CD4-positive, alpha-beta T cell treated with Interleukin-21 for 1 hour (primary cell): ENCODE results near the gene STIM2.
"Not testable (repeated sequence)": the region's sequence is repeated elsewhere in the genome, so short reads cannot be mapped to it uniquely, and the experiment has no call there.

ENCODE experiments used
- DNase-seq: peaks from one replicate; pipeline ENCODE4 v3.0.0-alpha.2; 2020

Gene STIM2

GRCh38 chr4:26860157-26860921, at the start of gene STIM2:
Gene STIM2, plus strand, starts transcription at chr4:26860841.
- DNase-seq: peak; percentile 99

DNA sequence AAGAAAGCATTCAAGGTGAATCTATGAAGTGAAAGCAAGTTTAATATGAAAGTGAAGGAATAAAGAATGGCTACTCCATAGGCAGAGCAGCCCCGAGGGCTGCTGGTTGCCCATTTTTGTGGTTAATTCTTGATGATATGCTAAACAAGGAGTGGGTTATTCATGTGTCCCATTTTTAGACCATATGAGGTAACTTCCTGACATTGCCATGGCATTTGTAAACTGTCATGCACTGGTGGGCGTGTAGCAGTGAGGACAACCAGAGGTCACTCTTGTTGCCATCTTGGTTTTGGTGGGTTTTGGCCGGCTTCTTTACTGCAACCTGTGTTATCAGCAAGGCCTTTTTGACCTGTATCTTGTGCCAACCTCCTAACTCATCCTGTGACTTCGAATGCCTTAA, 49.1 kb upstream of the STIM2 start:
- DNase-seq: not testable (repeated sequence)

DNA sequence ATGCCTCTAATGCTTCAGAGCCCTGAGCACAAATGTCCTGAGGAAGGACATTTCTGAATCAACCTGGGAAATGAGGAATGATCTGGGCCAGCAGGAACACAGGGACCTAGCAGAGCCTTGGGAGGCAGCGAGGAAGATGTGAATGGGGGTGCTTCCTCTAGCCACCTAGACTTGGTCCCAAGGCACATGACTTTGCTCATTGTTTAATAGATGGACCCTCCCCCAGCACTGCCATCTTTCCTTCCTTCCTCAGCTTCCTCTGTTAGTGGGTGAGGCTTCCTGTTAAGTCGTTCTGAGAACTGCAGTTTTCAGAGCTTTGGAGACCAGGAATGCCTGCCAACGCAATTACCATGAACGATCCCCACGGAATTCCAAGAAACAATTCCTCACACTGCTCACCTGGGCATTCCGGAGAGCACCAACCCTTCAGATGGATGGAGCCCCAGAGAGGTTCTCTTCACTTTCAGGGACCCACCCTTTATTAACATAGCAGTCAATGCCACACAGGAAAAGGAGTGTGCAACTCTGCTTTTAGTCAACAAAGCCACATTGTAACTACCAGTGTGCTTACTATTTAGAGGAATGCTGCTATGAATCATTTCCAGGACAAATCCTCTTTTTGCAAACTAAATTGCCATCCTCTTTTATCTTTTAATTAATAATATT, 48.5 kb upstream of the STIM2 start:
- peak; percentile 21 for DNase-seq

DNA sequence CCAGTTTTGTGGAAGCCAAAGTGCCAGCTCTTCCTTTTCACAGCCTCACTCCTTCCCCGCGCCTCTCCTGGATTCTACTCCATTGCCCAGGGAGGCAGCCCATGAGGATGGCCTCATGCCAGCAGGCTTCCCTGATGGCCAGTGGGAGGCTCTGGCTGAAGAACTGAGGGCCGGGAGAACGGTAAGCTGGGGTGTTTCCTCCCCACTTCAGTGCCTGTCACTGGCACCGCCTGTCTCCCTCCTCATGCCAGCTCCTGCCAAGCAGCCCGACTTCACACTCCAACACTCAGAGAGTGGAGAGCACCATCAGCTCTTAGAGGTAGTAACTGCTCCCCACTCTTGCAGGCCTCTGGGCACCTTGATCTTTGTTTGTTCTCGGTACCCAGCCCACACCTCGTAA, 46.9 kb upstream of the STIM2 start:
- DNase-seq: no peak

DNA sequence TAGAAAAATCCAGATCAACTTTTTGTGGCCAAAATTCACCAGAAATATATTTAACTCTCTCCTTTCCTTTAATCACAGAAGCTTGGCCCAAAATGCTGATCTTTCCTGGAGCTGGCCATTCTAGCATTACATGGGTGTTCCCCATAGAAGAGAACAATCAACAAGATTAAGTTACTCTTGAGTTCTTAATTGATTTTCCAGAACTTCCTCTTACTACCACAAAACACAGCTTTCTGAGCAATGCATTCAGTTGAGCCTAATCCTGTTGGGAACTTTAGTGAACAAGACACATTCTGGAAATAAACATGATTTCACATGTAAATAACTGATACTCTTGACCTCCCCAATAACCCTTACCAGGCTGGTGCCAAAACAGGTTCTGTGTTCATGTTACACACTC, 45.4 kb upstream of the STIM2 start:
- no peak for DNase-seq

- no peak for DNase-seq
Observed at GRCh38 chr4:26815706-26816105, 44.9 kb upstream of the STIM2 start.

DNA sequence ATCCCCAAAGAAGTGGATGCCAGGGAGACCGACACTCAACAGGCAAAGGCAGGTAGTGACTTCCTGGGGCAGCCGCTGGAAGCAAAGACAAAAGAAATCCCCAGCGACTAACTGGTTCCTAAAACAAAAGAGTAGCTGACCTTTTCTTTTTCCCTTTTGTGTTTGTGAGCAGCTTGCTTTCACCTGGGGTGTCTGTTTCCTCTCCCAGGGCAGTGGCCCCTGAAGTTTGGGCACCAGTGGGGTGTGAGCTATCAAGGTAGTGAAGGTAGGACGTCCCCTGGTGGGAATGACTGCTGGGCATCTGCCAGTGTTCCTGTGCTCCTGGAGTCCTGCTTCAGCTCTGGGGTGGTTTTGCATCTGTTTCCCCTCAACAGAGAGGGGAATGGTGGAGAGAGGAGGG, 41.6 kb upstream of the STIM2 start:
- DNase-seq: no peak

DNA sequence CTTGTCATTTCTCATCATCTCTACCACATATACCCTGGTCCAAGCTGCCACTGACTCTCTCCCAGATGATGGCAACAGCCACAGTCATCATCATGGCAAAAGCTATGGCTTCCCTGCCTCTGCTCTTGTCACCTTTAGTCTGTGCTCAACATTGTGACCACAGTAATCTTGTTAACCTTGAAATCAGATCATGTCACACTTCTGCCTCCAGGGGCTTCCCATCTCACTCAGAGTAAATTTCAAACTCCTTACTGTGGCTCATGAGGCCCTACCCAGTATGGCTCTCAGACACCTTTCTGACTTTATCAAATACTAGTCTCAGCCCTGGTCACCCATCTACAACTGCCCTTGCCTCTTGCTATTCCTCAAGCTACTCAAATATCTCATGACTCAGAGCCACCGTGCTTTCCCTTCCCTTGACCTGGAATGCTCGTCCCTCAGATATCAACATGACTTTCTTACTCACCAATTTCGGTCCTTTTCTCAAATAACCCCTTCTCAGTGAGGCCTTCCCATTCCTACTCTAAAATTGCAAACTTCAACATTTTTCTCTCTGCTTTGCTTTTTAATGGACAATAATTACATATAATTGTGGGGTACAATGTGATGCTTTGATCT, 41.1 kb upstream of the STIM2 start:
- no peak for DNase-seq

- no peak for DNase-seq
Observed at GRCh38 chr4:26820346-26820745, 40.3 kb upstream of the STIM2 start.

DNA sequence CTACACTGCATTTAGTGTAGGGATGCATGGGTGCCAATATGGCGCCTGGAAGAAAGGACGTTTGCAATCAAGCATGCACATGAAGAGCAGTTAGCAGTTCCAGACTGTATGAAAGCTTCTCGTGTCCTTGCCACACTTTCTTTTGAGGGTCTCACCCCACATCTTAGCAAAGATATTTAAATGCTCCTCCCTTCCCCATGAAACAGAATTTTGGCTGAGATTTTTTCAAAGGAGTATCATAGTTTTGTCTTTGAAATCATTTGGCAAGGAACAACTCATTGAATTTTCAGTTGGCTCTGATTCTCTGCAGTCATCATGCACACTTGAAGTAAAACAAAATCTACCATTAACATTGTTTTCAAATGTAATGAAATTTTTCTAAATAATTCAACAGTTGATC, 39.6 kb upstream of the STIM2 start:
- DNase-seq: no peak

DNA sequence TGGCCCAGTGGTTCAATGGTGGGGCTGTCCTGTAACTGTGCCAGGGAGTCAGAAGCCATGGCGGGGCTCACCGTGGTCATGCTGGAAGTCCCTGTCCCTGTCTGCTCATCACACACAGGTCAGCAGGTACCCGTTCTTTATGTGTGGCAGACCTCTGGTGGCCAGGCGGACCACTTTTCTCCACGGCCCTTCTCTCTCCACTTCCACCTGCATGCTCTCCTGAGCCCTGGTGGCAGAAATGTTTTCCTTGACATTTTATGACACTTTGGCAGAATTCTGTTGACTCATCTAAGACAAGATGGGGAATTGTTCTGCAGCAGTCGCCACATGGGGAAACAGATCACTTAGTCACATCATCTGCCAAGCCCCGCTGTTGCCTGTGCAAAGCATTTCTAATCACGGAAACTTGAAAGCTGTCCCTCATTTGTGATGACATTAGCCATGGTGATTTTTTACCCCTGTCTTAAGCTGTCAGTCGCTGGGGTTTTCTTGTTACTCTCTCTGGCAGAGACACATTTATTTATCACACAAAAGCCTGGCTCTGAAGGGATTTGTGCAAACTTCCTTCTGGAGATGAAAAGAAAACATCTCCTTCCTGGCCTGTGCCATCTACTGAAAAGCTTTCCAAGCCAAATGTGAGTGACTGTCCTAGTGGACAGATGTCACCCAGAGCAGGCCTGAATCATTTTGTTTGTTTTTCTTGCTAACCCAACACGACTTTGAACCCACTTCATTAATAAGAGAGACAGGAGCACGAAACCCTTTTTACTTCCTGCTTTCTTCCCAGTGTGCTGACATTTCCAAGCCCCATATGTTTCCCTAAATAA, 38.8 kb upstream of the STIM2 start:
- no peak for DNase-seq

- peak; percentile 25 for DNase-seq
Observed at GRCh38 chr4:26822546-26822945, 38.1 kb upstream of the STIM2 start.

DNA sequence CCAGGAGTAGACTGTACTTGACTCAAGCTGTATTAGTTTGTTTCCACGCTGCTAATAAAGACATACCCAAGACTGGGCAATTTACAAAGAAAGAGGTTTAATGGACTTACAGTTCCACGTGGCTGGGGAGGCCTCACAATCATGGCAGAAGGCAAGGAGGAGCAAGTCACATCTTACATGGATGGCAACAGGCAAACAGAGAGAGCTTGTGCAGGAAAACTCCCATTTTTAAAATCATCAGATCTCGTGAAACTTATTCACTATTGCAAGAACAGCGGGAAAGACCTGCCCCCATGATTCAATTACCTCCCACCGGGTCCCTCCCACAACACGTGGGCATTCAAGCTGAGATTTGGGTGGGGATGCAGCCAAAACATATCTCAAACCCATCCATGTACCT, 37.7 kb upstream of the STIM2 start:
- DNase-seq: not testable (repeated sequence)

- DNase-seq: no peak
Observed at GRCh38 chr4:26823583-26823982, 37.1 kb upstream of the STIM2 start.

DNA sequence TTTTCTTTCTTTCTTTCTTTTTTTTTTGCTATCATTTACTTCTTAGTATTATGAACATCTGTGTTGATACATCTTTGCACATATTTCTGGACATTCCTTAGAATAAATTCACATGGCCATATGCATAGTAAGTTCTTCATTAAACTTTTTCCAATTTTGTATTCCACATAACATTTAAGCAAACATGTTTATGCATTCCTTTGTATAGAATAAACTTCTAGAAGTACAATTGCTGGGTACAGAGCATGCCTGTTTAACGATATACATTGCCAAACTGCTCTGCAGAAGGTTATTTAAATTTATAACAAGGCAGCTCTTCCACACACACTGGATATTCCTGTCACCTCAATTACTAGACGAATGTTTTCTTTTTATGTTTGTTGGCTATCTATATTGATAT, 36.0 kb upstream of the STIM2 start:
- no peak for DNase-seq

DNA sequence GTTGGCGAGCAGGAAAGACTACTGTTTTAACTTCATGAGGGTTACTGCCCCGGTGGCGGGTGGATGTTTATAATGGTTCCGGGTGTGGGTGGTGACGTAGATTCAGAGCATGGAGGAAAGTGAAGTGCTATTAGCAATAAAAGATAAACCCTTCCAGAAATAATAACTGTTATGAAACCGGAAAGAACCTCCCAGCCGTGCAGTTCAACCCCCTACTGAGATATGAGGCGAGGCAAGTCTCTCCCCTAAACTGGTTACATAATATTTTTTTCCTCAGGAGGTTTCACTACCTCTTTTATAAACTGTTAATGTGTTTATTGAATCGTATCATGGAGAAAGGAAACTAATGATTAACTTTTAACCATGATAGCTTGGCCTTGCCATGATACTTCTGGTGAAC, 33.9 kb upstream of the STIM2 start:
- DNase-seq: peak; percentile 18

GRCh38 chr4:26827336-26827735, 33.3 kb upstream of the STIM2 start:
- DNase-seq: not testable (repeated sequence)

DNA sequence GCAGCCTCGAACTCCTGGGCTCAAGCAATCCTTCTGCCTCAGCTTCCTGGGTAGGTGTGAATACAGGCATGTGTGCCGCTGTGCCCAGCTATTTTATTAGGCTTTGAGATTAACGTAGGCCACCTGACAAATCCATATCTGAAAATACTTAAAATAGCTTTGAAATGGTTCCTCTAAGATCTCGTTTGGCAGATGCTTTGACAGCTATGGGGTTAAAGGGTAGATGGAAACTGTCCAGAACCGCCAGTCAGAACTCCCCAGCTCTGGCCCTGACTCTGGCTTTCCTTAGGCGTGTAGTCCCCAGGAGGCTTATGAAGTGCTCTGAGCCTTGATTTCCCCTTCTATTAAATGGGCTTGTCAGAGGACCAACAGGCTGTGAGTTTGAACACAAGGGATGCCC, 32.8 kb upstream of the STIM2 start:
- DNase-seq: no peak

GRCh38 chr4:26829018-26829417, 31.6 kb upstream of the STIM2 start:
- no peak for DNase-seq

GRCh38 chr4:26830033-26830432, 30.6 kb upstream of the STIM2 start:
- DNase-seq: no peak

GRCh38 chr4:26830701-26831100, 29.9 kb upstream of the STIM2 start:
- DNase-seq: no peak

DNA sequence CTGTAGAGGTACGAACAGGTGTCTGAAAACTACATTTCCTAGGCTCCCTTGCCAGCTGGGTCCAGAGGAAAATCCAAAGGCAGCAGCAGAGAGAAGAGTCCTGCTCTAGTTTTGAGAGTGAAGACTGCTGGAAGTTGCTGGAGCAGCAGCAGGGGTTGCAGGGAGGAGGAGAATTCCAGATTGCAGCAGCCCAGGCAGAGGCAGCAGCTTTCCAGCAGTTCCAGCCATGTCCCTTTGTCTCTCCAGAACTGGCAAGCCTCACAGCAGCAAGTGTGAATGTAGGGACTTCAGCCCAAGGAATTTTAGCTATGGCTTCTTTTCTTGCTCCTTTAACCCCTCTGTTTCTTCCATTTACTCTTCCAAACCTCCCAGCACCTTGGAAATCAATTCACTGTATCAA, 24.1 kb upstream of the STIM2 start:
- no peak for DNase-seq
